IMR-90 (cell line): ENCODE data around the gene OSBPL6. TPM values are rescaled to one million over a fixed set of nuclear protein-coding genes. Genes with fewer than 3 reads are reported as not detected.

Source experiments
- ATAC-seq: fragments of 200-7000 bp; cut with Tn5 transposase; 2 replicates; pipeline ENCODE4 v1.9.1; 2020; ENCODE audit warnings: low read depth, mild to moderate bottlenecking, moderate library complexity
- BruUV-seq: library from RNA; stranded (reverse); fragments of 400-500 nt; replicated peaks from 2 replicates; lab custom pipeline; 2021; lab: Mats Ljungman, UMichigan
- CTCF ChIA-PET: fragments of 300-600 bp; formaldehyde crosslinking; extraction: SDS; loops from one replicate; lab custom pipeline; 2021; ENCODE audit warnings: antibody characterized with exemption; lab: Yijun Ruan, JAX
- POLR2A ChIA-PET: fragments of 300-600 bp; sonication (Branson Sonifier 250); formaldehyde crosslinking; loops from one replicate; lab custom pipeline; 2022; ENCODE audit warnings: antibody characterized with exemption; ENCODE audit not compliant: unreplicated experiment; lab: Charles Lee
- DNase-seq: peaks from one replicate; pipeline ENCODE4 v3.0.0; 2013
- H2AFZ ChIP-seq: replicated peaks from 2 replicates; pipeline ENCODE3; 2013; ENCODE audit warnings: low read length, mild to moderate bottlenecking; ENCODE audit not compliant: poor library complexity
- H2AK5ac ChIP-seq: 2 replicates; pipeline ENCODE4 v1.6.1; 2013; ENCODE audit warnings: low read depth, low read length, inconsistent platforms
- H2AK9ac ChIP-seq: replicated peaks from 2 replicates; pipeline ENCODE3; 2013; ENCODE audit warnings: mild to moderate bottlenecking, low read depth, low read length, moderate library complexity; ENCODE audit not compliant: poor library complexity
- H2BK120ac ChIP-seq: 2 replicates; pipeline ENCODE4 v1.6.1; 2013; ENCODE audit warnings: low read depth, low read length, inconsistent platforms
- H2BK15ac ChIP-seq: 3 replicates; pipeline ENCODE4 v1.6.1; 2013; ENCODE audit warnings: low read depth, low read length, inconsistent platforms
- H2BK20ac ChIP-seq: 2 replicates; pipeline ENCODE4 v1.6.1; 2013; ENCODE audit warnings: low read depth, mild to moderate bottlenecking, inconsistent platforms, low read length, moderate library complexity
- H2BK5ac ChIP-seq: 2 replicates; pipeline ENCODE4 v1.6.1; 2013; ENCODE audit warnings: mild to moderate bottlenecking, low read depth, low read length, inconsistent platforms; ENCODE audit not compliant: poor library complexity, severe bottlenecking
- H3K14ac ChIP-seq: replicated peaks from 2 replicates; pipeline ENCODE4 v1.6.1; 2013; ENCODE audit warnings: low read depth, low read length, inconsistent platforms
- H3K18ac ChIP-seq: 2 replicates; pipeline ENCODE4 v1.6.1; 2013; ENCODE audit warnings: low read depth, low read length, control low read depth
- H3K23ac ChIP-seq: 2 replicates; pipeline ENCODE4 v1.6.1; 2013; ENCODE audit warnings: low read depth, low read length, inconsistent platforms
- H3K27ac ChIP-seq: 2 replicates; pipeline ENCODE4 v1.5.1; 2013; ENCODE audit warnings: mild to moderate bottlenecking, control low read depth, low read length; ENCODE audit not compliant: insufficient read depth
- H3K27me3 ChIP-seq: 2 replicates; pipeline ENCODE4 v1.6.1; 2013; ENCODE audit warnings: low read length; ENCODE audit not compliant: control insufficient read depth, insufficient read depth
- H3K36me3 ChIP-seq: 2 replicates; pipeline ENCODE4 v1.6.1; 2013; ENCODE audit warnings: low read length, mixed read lengths; ENCODE audit not compliant: control insufficient read depth, insufficient read depth
- H3K4ac ChIP-seq: 2 replicates; pipeline ENCODE4 v1.6.1; 2013; ENCODE audit warnings: low read depth, low read length, inconsistent platforms
- H3K4me1 ChIP-seq: 2 replicates; pipeline ENCODE4 v1.6.1; 2013; ENCODE audit warnings: low read length, mixed read lengths; ENCODE audit not compliant: control insufficient read depth, insufficient read depth
- H3K4me2 ChIP-seq: 2 replicates; pipeline ENCODE4 v1.6.1; 2013; ENCODE audit warnings: low read depth, mild to moderate bottlenecking, control low read depth, low read length, moderate library complexity
- H3K4me3 ChIP-seq: 2 replicates; pipeline ENCODE4 v1.5.1; 2013; ENCODE audit warnings: low read depth, mild to moderate bottlenecking, control low read depth, low read length, moderate library complexity; ENCODE audit not compliant: insufficient read depth
- H3K56ac ChIP-seq: 2 replicates; pipeline ENCODE4 v1.6.1; 2013; ENCODE audit warnings: low read length, inconsistent platforms; ENCODE audit not compliant: insufficient read depth; ENCODE audit errors: extremely low read depth
- H3K79me1 ChIP-seq, 2 experiments: 2 replicates each; pipeline ENCODE4 v1.6.1; 2013; ENCODE audit warnings: low read length in 2 of 2, inconsistent platforms in 1 of 2, low read depth in 1 of 2
- H3K9ac ChIP-seq: 2 replicates; pipeline ENCODE4 v1.6.1; 2013; ENCODE audit warnings: low read depth, low read length, control low read depth
- H3K9me1 ChIP-seq: 2 replicates; pipeline ENCODE4 v1.6.1; 2013; ENCODE audit warnings: low read length, inconsistent platforms; ENCODE audit not compliant: insufficient read depth
- H3K9me3 ChIP-seq: 2 replicates; pipeline ENCODE4 v1.6.1; 2013; ENCODE audit warnings: low read length; ENCODE audit not compliant: control insufficient read depth, insufficient read depth
- H4K20me1 ChIP-seq: 2 replicates; pipeline ENCODE4 v1.6.1; 2013; ENCODE audit warnings: low read length, inconsistent platforms; ENCODE audit not compliant: insufficient read depth
- H4K5ac ChIP-seq: 2 replicates; pipeline ENCODE4 v1.6.1; 2013; ENCODE audit warnings: mild to moderate bottlenecking, low read depth, low read length, control low read depth
- H4K8ac ChIP-seq, 2 experiments: 2 replicates each; pipeline ENCODE4 v1.6.1; 2013; ENCODE audit warnings: low read depth in 2 of 2, low read length in 2 of 2, control low read depth in 1 of 2, inconsistent platforms in 1 of 2
- H4K91ac ChIP-seq: 2 replicates; pipeline ENCODE4 v1.6.1; 2013; ENCODE audit warnings: low read depth, low read length, inconsistent platforms; ENCODE audit not compliant: insufficient read depth
- BHLHE40 ChIP-seq: fragments of 150-350 bp; IDR thresholded peaks from 2 replicates; pipeline ENCODE4 v1.6.1; 2016; ENCODE audit warnings: mild to moderate bottlenecking, low read depth, low read length
- MAZ ChIP-seq: IDR thresholded peaks from 2 replicates; pipeline ENCODE4 v1.6.1; 2012; ENCODE audit warnings: low read depth, mild to moderate bottlenecking, low read length, improper control_type of control experiment, moderate library complexity, borderline replicate concordance
- dilution Hi-C: fragments of 300-500 bp; cut with HindIII; formaldehyde crosslinking; loops from one replicate; pipeline ENCODE4 v1.14.3; 2018; ENCODE audit warnings: low sequenced_read_pairs; ENCODE audit not compliant: unreplicated experiment
- in situ Hi-C: fragments of 300-500 bp; cut with MboI; formaldehyde crosslinking; loops from 3 replicates; pipeline ENCODE4 v1.14.3; 2019; ENCODE audit warnings: low sequenced_read_pairs, inconsistent platforms, mixed read lengths
- intact Hi-C: fragments of 100-400 bp; cut with micrococcal nuclease; formaldehyde crosslinking; loops from 2 replicates; pipeline ENCODE4 v1.10.0; 2022
- polyA plus RNA-seq, 3 experiments: library from polyadenylated mRNA; depleted of rRNA; stranded (reverse); fragments of >200 nt; gene quantifications; 2 replicates each; pipeline ENCODE4 v1.2.3, GENCODE V29; 2012; ENCODE audit warnings: low replicate concordance in 1 of 3
- total RNA-seq: library from RNA; depleted of rRNA; stranded (reverse); fragments of >200 nt; gene quantifications from 2 replicates; pipeline ENCODE4 v1.2.3, GENCODE V29; 2012

The OSBPL6 gene
- total and polyA plus RNA-seq, 2 of the 4 experiments (the other 2 are of a cell fraction), result 3.2 to 3.7 TPM

- no peaks in the 10 kb centered on the region; a peak in 1 of 4 replicates for H3K79me1 ChIP-seq
- ChIA-PET CTCF (no interaction called here), POLR2A (no interaction called here)
- no peak for ATAC-seq
- H3K27me3 ChIP-seq, result no peaks in the 10 kb centered on the region
- no peak overlapping the region for H3K4ac ChIP-seq
- H4K91ac ChIP-seq, result no peak overlapping the region
- dilution Hi-C loops (no loop called here), intact Hi-C loops (no loop called here), in situ Hi-C loops (no loop called here)
- H4K5ac ChIP-seq, result no peak overlapping the region
- no peak overlapping the region for H3K4me3 ChIP-seq
- H3K4me1 ChIP-seq, result 0 out of 2 replicates have a peak, but pooled peaks cover 1% of the 10 kb centered on the region
- H4K8ac ChIP-seq, result no peak overlapping the region
- TF ChIP-seq BHLHE40 (no peak), MAZ (no peak)
- no peak overlapping the region for H3K9ac ChIP-seq
- H3K9me3 ChIP-seq, result no peaks in the 10 kb centered on the region
- no peak overlapping the region for H2AK9ac ChIP-seq
- H3K9me1 ChIP-seq, result no peaks in the 10 kb centered on the region; the same call in 1 of the 2 replicates
- no peak overlapping the region for H3K27ac ChIP-seq
- no peak overlapping the region for H2BK5ac ChIP-seq
- no peak overlapping the region for H2BK20ac ChIP-seq
- DNase-seq, result no peak
- no peak overlapping the region for H3K23ac ChIP-seq
- H2AFZ ChIP-seq, result no peak overlapping the region
- H3K56ac ChIP-seq, result no peak overlapping the region
- H4K20me1 ChIP-seq, result no peaks in the 10 kb centered on the region
- BruUV-seq, result no TSS peak
- no peak overlapping the region for H3K18ac ChIP-seq
- H3K4me2 ChIP-seq, result no peak overlapping the region
- no peak overlapping the region for H2BK15ac ChIP-seq
- H2BK120ac ChIP-seq, result no peak overlapping the region
- no peak overlapping the region for H3K14ac ChIP-seq
- H3K36me3 ChIP-seq, result no peaks in the 10 kb centered on the region
- no peak overlapping the region for H2AK5ac ChIP-seq
Measured at GRCh38 chr2:178291703-178292102, 97.4 kb downstream of the OSBPL6 start.
